Gastrocnemius medialis (tissue), 4 donors: ENCODE data around the gene HLA-A.

Experiments
- CTCF ChIP-seq, 5 experiments: fragments of 450-650 bp in 3 of 5; fragments of 200-600 bp in 2 of 5; sonication (generic) in 2 of 5; IDR thresholded peaks in 4 of 5; conservative IDR thresholded peaks in 1 of 5; 1 replicate in 4 of 5; 2 replicates in 1 of 5; pipeline ENCODE4 v1.5.1; 2016 to 2019; ENCODE audit warnings: antibody characterized with exemption in 5 of 5, mild to moderate bottlenecking in 3 of 5, moderate library complexity in 3 of 5
- POLR2A ChIP-seq, 2 donors: fragments of 450-650 bp; IDR thresholded peaks; one replicate each; pipeline ENCODE4 v1.6.1; 2017; ENCODE audit warnings: antibody characterized with exemption in 2 of 2, mild to moderate bottlenecking in 2 of 2, moderate library complexity in 2 of 2

- TF ChIP-seq CTCF (IDR thresholded peaks at IDR 0.05 in 4 of 5, conservative IDR thresholded peaks at IDR 0.05 in 1 of 5), result no peak
- peak in 1 of 2 donors; percentile 24 for TF ChIP-seq POLR2A (IDR thresholded peaks at IDR 0.05)
Observed at GRCh38 chr6:29926413-29927274, 15.7 kb upstream of the HLA-A start.
